ENCODE measurements around the gene UBXN1.

GRCh38 chr11:62705413-62705812 is 26.5 kb upstream of the UBXN1 start:
- TF ChIP-seq POLR2AphosphoS5 (IDR thresholded peaks at IDR 0.05; ENCODE audit: borderline replicate concordance, low read depth, low read length), result no peak
- TF ChIP-seq EZH2 (IDR thresholded peaks at IDR 0.05), result no peak

Measured in SK-N-MC (cell line).